WTC11 (cell line): ENCODE data around the gene NMUR1. TPM values are rescaled to one million over a fixed set of nuclear protein-coding genes. Genes with fewer than 3 reads are reported as not detected.

ENCODE experiments used
- ATAC-seq: fragments of 200-7000 bp; cut with Tn5 transposase; 2 replicates; pipeline ENCODE4 v1.10.0; 2021; ENCODE audit warnings: mild to moderate bottlenecking, moderate library complexity
- CTCF ChIA-PET: fragments of 300-600 bp; sonication (Branson Sonifier 250); formaldehyde crosslinking; loops from one replicate; lab custom pipeline; 2021; ENCODE audit warnings: antibody characterized with exemption; lab: Charles Lee
- POLR2A ChIA-PET: fragments of 350-600 bp; sonication (Branson Sonifier 250); formaldehyde crosslinking; loops from one replicate; lab custom pipeline; 2021; ENCODE audit warnings: antibody characterized with exemption; lab: Charles Lee
- DNase-seq: peaks from one replicate; pipeline ENCODE4 v3.0.0; 2021; ENCODE audit warnings: low spot score
- H3K27ac Mint-ChIP-seq: 2 replicates; pipeline ENCODE4 v1.8.0; 2021; ENCODE audit warnings: mixed read lengths
- H3K27me3 Mint-ChIP-seq: 2 replicates; pipeline ENCODE4 v1.8.0; 2021; ENCODE audit warnings: low read depth, mild to moderate bottlenecking, moderate library complexity, mixed read lengths
- H3K36me3 Mint-ChIP-seq: 2 replicates; pipeline ENCODE4 v1.8.0; 2021; ENCODE audit warnings: mixed read lengths
- H3K4me1 Mint-ChIP-seq: 2 replicates; pipeline ENCODE4 v1.8.0; 2022; ENCODE audit warnings: mixed read lengths
- H3K4me3 Mint-ChIP-seq: 2 replicates; pipeline ENCODE4 v1.8.0; 2021; ENCODE audit warnings: mild to moderate bottlenecking, moderate library complexity, mixed read lengths
- H3K9me3 Mint-ChIP-seq: 2 replicates; pipeline ENCODE4 v1.8.0; 2021; ENCODE audit warnings: mixed read lengths
- CREM ChIP-seq: sonication (generic); formaldehyde crosslinking; IDR thresholded peaks from 2 replicates; pipeline ENCODE4 v1.8.1; 2022; ENCODE audit warnings: mild to moderate bottlenecking, missing genetic modification reagents, moderate library complexity
- ELF4 ChIP-seq: sonication (generic); formaldehyde crosslinking; IDR thresholded peaks from 2 replicates; pipeline ENCODE4 v1.8.1; 2022; ENCODE audit warnings: low read depth, mild to moderate bottlenecking, moderate library complexity, missing genetic modification reagents
- ESRRA ChIP-seq: sonication (generic); formaldehyde crosslinking; IDR thresholded peaks from 2 replicates; pipeline ENCODE4 v1.8.1; 2022; ENCODE audit warnings: mild to moderate bottlenecking, missing genetic modification reagents, borderline replicate concordance
- FOXJ3 ChIP-seq: sonication (generic); formaldehyde crosslinking; IDR thresholded peaks from 2 replicates; pipeline ENCODE4 v1.9.0; 2021; ENCODE audit warnings: missing genetic modification reagents, mild to moderate bottlenecking, borderline replicate concordance
- FOXK1 ChIP-seq: sonication (generic); formaldehyde crosslinking; IDR thresholded peaks from 2 replicates; pipeline ENCODE4 v1.8.0; 2022; ENCODE audit warnings: mild to moderate bottlenecking, moderate library complexity, missing genetic modification reagents
- FOXP1 ChIP-seq: sonication (generic); formaldehyde crosslinking; IDR thresholded peaks from 2 replicates; pipeline ENCODE4 v1.8.0; 2022; ENCODE audit warnings: missing genetic modification reagents, mild to moderate bottlenecking, moderate library complexity, borderline replicate concordance
- IRF2 ChIP-seq: sonication (generic); formaldehyde crosslinking; IDR thresholded peaks from 2 replicates; pipeline ENCODE4 v1.8.0; 2022; ENCODE audit warnings: low read depth, missing genetic modification reagents, borderline replicate concordance
- JAZF1 ChIP-seq: fragments of 250-450 bp; sonication (Bioruptor Pico); IDR thresholded peaks from 2 replicates; pipeline ENCODE4 v1.9.0; 2021; ENCODE audit warnings: moderate library complexity, mild to moderate bottlenecking, inconsistent platforms
- MAX ChIP-seq: sonication (generic); formaldehyde crosslinking; IDR thresholded peaks from 2 replicates; pipeline ENCODE4 v1.8.0; 2022; ENCODE audit warnings: mild to moderate bottlenecking, missing genetic modification reagents
- MXD4 ChIP-seq: fragments of 250-450 bp; sonication (Bioruptor Pico); IDR thresholded peaks from 2 replicates; pipeline ENCODE4 v1.8.0; 2021; ENCODE audit warnings: mild to moderate bottlenecking, moderate library complexity, borderline replicate concordance
- PREB ChIP-seq: sonication (generic); formaldehyde crosslinking; IDR thresholded peaks from 2 replicates; pipeline ENCODE4 v1.8.1; 2022; ENCODE audit warnings: mild to moderate bottlenecking, missing genetic modification reagents, moderate library complexity, borderline replicate concordance
- SMAD3 ChIP-seq: sonication (generic); formaldehyde crosslinking; IDR thresholded peaks from 2 replicates; pipeline ENCODE4 v1.8.0; 2022; ENCODE audit warnings: missing genetic modification reagents, mild to moderate bottlenecking, borderline replicate concordance
- USF1 ChIP-seq: sonication (generic); formaldehyde crosslinking; IDR thresholded peaks from 2 replicates; pipeline ENCODE4 v1.8.0; 2022; ENCODE audit warnings: mild to moderate bottlenecking, missing genetic modification reagents
- ZBTB21 ChIP-seq: sonication (generic); formaldehyde crosslinking; IDR thresholded peaks from 2 replicates; pipeline ENCODE4 v1.8.1; 2023; ENCODE audit warnings: mild to moderate bottlenecking, missing genetic modification reagents, borderline replicate concordance
- ZNF232 ChIP-seq: sonication (generic); formaldehyde crosslinking; IDR thresholded peaks from 2 replicates; pipeline ENCODE4 v1.8.0; 2022; ENCODE audit warnings: mild to moderate bottlenecking, missing genetic modification reagents
- ZNF317 ChIP-seq: sonication (generic); formaldehyde crosslinking; IDR thresholded peaks from 2 replicates; pipeline ENCODE4 v1.8.1; 2023; ENCODE audit warnings: low read depth, mild to moderate bottlenecking, moderate library complexity, missing genetic modification reagents, borderline replicate concordance
- ZNF425 ChIP-seq: fragments of 250-450 bp; sonication (Bioruptor Pico); conservative IDR thresholded peaks from 2 replicates; pipeline ENCODE4 v1.9.0; 2021; ENCODE audit warnings: mild to moderate bottlenecking
- ZNF512 ChIP-seq: sonication (generic); formaldehyde crosslinking; IDR thresholded peaks from 2 replicates; pipeline ENCODE4 v1.8.1; 2022; ENCODE audit warnings: missing genetic modification reagents, borderline replicate concordance
- total RNA-seq: library from RNA; stranded (reverse); gene quantifications from 3 replicates; pipeline ENCODE4 v1.2.3, GENCODE V29; 2021
- TF ChIP-seq, protein P1 (sequence below): sonication (generic); formaldehyde crosslinking; IDR thresholded peaks from 2 replicates; pipeline ENCODE4 v1.8.1; 2023; ENCODE audit warnings: mild to moderate bottlenecking, missing genetic modification reagents, borderline replicate concordance
- TF ChIP-seq, protein P2 (sequence below): sonication (generic); formaldehyde crosslinking; IDR thresholded peaks from 2 replicates; pipeline ENCODE4 v1.8.0; 2023; ENCODE audit warnings: missing genetic modification reagents

The NMUR1 gene
- total RNA-seq, 1 experiment from 2014 or later: 0.42 TPM

GRCh38 chr2:231486851-231487596, 43.2 kb downstream of the NMUR1 start:
- Mint-ChIP-seq H3K36me3 (peaks cover 24% of the 10 kb centered on the region), H3K27me3 (no peaks in the 10 kb centered on the region; the same call in 1 of the 2 replicates), H3K27ac (no peak overlapping the region), H3K4me3 (no peak overlapping the region), H3K4me1 (0 out of 2 replicates have a peak, but pooled peaks cover 3% of the 10 kb centered on the region), H3K9me3 (peaks cover 37% of the 10 kb centered on the region)
- POLR2A ChIA-PET: no interaction called here
- ATAC-seq: no peak
- TF ChIP-seq PREB: no peak
- no peak for TF ChIP-seq ZNF232 (CRISPR knock-in tag)
- no peak for TF ChIP-seq ELF4
- no peak for TF ChIP-seq USF1
- TF ChIP-seq MXD4 (CRISPR knock-in tag): no peak
- TF ChIP-seq CREM (CRISPR knock-in tag): no peak
- TF ChIP-seq SMAD3: no peak
- TF ChIP-seq FOXP1: no peak
- TF ChIP-seq, protein P1, sequence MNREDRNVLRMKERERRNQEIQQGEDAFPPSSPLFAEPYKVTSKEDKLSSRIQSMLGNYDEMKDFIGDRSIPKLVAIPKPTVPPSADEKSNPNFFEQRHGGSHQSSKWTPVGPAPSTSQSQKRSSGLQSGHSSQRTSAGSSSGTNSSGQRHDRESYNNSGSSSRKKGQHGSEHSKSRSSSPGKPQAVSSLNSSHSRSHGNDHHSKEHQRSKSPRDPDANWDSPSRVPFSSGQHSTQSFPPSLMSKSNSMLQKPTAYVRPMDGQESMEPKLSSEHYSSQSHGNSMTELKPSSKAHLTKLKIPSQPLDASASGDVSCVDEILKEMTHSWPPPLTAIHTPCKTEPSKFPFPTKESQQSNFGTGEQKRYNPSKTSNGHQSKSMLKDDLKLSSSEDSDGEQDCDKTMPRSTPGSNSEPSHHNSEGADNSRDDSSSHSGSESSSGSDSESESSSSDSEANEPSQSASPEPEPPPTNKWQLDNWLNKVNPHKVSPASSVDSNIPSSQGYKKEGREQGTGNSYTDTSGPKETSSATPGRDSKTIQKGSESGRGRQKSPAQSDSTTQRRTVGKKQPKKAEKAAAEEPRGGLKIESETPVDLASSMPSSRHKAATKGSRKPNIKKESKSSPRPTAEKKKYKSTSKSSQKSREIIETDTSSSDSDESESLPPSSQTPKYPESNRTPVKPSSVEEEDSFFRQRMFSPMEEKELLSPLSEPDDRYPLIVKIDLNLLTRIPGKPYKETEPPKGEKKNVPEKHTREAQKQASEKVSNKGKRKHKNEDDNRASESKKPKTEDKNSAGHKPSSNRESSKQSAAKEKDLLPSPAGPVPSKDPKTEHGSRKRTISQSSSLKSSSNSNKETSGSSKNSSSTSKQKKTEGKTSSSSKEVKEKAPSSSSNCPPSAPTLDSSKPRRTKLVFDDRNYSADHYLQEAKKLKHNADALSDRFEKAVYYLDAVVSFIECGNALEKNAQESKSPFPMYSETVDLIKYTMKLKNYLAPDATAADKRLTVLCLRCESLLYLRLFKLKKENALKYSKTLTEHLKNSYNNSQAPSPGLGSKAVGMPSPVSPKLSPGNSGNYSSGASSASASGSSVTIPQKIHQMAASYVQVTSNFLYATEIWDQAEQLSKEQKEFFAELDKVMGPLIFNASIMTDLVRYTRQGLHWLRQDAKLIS (CRISPR knock-in tag): no peak
- no peak for TF ChIP-seq ZNF512 (CRISPR knock-in tag)
- TF ChIP-seq FOXJ3 (CRISPR knock-in tag): no peak
- TF ChIP-seq IRF2 (CRISPR knock-in tag): no peak
- TF ChIP-seq ZBTB21 (CRISPR knock-in tag): no peak
- TF ChIP-seq ZNF425 (CRISPR knock-in tag): no peak
- no peak for TF ChIP-seq ZNF317
- TF ChIP-seq FOXK1: no peak
- TF ChIP-seq, protein P2, sequence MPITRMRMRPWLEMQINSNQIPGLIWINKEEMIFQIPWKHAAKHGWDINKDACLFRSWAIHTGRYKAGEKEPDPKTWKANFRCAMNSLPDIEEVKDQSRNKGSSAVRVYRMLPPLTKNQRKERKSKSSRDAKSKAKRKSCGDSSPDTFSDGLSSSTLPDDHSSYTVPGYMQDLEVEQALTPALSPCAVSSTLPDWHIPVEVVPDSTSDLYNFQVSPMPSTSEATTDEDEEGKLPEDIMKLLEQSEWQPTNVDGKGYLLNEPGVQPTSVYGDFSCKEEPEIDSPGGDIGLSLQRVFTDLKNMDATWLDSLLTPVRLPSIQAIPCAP (CRISPR knock-in tag): no peak
- no peak for TF ChIP-seq ESRRA
- TF ChIP-seq JAZF1 (CRISPR knock-in tag): no peak
- no peak for TF ChIP-seq MAX
- DNase-seq: no peak
- CTCF ChIA-PET: interaction anchor here (1.5 kb wide), 1 partner anchor 54 kb away, joined by 3 read pairs; no protein-coding TSS in a partner anchor
